MM.1S (cell line): ENCODE data around the gene SLC46A3.
A peak's percentile ranks its signal among the peaks of the same experiment; 100 is the strongest.

Experiments used
- DNase-seq: peaks from one replicate; pipeline ENCODE4 v3.0.0-alpha.2; 2015
- H2AFZ ChIP-seq: fragments of 300-600 bp; sonication (generic); 2 replicates; pipeline ENCODE4 v1.6.0; 2016; ENCODE audit warnings: antibody characterized with exemption, low read length
- H3F3A ChIP-seq: fragments of 300-600 bp; sonication (generic); 2 replicates; pipeline ENCODE4 v1.6.1; 2016; ENCODE audit warnings: mild to moderate bottlenecking, antibody characterized with exemption, low read length, moderate library complexity, mixed read lengths; ENCODE audit not compliant: insufficient read depth
- H3K27ac ChIP-seq: fragments of 300-600 bp; sonication (generic); 2 replicates; pipeline ENCODE4 v1.5.1; 2016; ENCODE audit warnings: mild to moderate bottlenecking, low read length
- H3K27me3 ChIP-seq: fragments of 300-600 bp; sonication (generic); replicated peaks from 2 replicates; pipeline ENCODE4 v1.6.0; 2016; ENCODE audit warnings: low read length; ENCODE audit not compliant: insufficient read depth
- H3K36me3 ChIP-seq: fragments of 300-600 bp; sonication (generic); replicated peaks from 2 replicates; pipeline ENCODE4 v1.6.1; 2016; ENCODE audit warnings: mild to moderate bottlenecking, low read length, mixed read lengths; ENCODE audit not compliant: insufficient read depth
- H3K4me1 ChIP-seq: fragments of 300-600 bp; sonication (generic); 2 replicates; pipeline ENCODE4 v1.6.1; 2016; ENCODE audit warnings: low read length, mixed read lengths
- H3K4me2 ChIP-seq: fragments of 300-600 bp; sonication (generic); 2 replicates; pipeline ENCODE4 v1.6.0; 2016; ENCODE audit warnings: low read depth, low read length
- H3K4me3 ChIP-seq: fragments of 300-600 bp; sonication (generic); 2 replicates; pipeline ENCODE4 v1.5.1; 2016; ENCODE audit warnings: low read length, mixed read lengths
- H3K79me2 ChIP-seq: fragments of 300-600 bp; sonication (generic); 2 replicates; pipeline ENCODE4 v1.6.1; 2016; ENCODE audit warnings: mixed run types, low read length, mixed read lengths
- H3K9ac ChIP-seq: fragments of 300-600 bp; sonication (generic); 2 replicates; pipeline ENCODE4 v1.6.1; 2016; ENCODE audit warnings: low read length, mixed read lengths
- H3K9me2 ChIP-seq: fragments of 300-600 bp; sonication (generic); replicated peaks from 2 replicates; pipeline ENCODE4 v1.6.1; 2016; ENCODE audit warnings: mild to moderate bottlenecking, low read length, mixed read lengths; ENCODE audit not compliant: insufficient read depth
- H3K9me3 ChIP-seq: fragments of 300-600 bp; sonication (generic); replicated peaks from 2 replicates; pipeline ENCODE4 v1.6.1; 2016; ENCODE audit warnings: mild to moderate bottlenecking, low read length, mixed read lengths; ENCODE audit not compliant: insufficient read depth
- H4K20me1 ChIP-seq: fragments of 300-600 bp; sonication (generic); 2 replicates; pipeline ENCODE4 v1.6.1; 2016; ENCODE audit warnings: mild to moderate bottlenecking, low read length, moderate library complexity, mixed read lengths; ENCODE audit not compliant: insufficient read depth
- EZH2 ChIP-seq: fragments of 300-600 bp; sonication (generic); optimal IDR thresholded peaks from 2 replicates; pipeline ENCODE3; 2017; ENCODE audit warnings: low read depth, mild to moderate bottlenecking, antibody characterized with exemption, low read length, mixed read lengths
- EZH2phosphoT487 ChIP-seq: fragments of 300-600 bp; sonication (generic); IDR thresholded peaks from 2 replicates; pipeline ENCODE4 v1.6.1; 2018; ENCODE audit warnings: antibody characterized with exemption, low read length
- TF ChIP-seq, protein P1 (sequence below): fragments of 300-600 bp; sonication (generic); IDR thresholded peaks from 2 replicates; pipeline ENCODE4 v1.5.1; 2016; ENCODE audit warnings: antibody characterized with exemption, low read length, mixed read lengths

SLC46A3 gene

DNA sequence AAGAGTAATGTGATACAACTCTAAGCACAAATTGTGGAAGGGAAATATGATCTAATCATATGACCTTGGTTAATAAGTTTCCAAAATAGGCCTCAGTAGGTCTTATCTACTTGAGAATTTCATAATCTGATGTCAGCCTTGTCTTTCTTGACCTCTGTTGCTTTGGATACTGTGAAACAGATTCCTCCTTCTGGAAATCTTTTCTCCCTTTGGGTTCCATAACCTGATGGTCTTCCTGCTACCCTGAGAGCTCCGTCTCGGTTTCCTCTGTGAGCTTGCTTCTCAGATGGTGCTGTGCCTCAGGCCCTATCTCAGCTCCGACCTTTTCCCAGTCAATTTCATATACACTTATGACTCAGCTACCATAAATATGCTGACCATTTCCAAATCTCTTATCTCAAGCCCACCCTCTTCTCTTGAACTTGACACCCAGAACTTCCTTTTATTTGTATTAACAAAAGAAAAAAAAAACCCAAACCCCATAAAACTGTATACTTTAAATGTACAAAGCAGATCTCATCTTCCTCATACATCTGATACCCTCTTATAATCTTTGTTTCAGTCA, 6.4 kb upstream of the SLC46A3 start:
- no peak overlapping the region for H3K9ac ChIP-seq
- no peaks in the 10 kb centered on the region for H3K27me3 ChIP-seq
- no peak overlapping the region for H3K27ac ChIP-seq
- no peaks in the 10 kb centered on the region for H3K9me3 ChIP-seq
- H3K79me2 ChIP-seq: no peaks in the 10 kb centered on the region
- H3K4me1 ChIP-seq: no peaks in the 10 kb centered on the region
- H3F3A ChIP-seq: no peaks in the 10 kb centered on the region
- H4K20me1 ChIP-seq: no peaks in the 10 kb centered on the region
- no peaks in the 10 kb centered on the region for H3K9me2 ChIP-seq
- H3K4me2 ChIP-seq: no peak overlapping the region
- TF ChIP-seq, protein P1, sequence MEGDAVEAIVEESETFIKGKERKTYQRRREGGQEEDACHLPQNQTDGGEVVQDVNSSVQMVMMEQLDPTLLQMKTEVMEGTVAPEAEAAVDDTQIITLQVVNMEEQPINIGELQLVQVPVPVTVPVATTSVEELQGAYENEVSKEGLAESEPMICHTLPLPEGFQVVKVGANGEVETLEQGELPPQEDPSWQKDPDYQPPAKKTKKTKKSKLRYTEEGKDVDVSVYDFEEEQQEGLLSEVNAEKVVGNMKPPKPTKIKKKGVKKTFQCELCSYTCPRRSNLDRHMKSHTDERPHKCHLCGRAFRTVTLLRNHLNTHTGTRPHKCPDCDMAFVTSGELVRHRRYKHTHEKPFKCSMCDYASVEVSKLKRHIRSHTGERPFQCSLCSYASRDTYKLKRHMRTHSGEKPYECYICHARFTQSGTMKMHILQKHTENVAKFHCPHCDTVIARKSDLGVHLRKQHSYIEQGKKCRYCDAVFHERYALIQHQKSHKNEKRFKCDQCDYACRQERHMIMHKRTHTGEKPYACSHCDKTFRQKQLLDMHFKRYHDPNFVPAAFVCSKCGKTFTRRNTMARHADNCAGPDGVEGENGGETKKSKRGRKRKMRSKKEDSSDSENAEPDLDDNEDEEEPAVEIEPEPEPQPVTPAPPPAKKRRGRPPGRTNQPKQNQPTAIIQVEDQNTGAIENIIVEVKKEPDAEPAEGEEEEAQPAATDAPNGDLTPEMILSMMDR: no peak
- TF ChIP-seq EZH2: no peak
- TF ChIP-seq EZH2phosphoT487: no peak
- no peak for DNase-seq
- no peak overlapping the region for H3K4me3 ChIP-seq
- no peaks in the 10 kb centered on the region for H3K36me3 ChIP-seq
- H2AFZ ChIP-seq: no peak overlapping the region

DNA sequence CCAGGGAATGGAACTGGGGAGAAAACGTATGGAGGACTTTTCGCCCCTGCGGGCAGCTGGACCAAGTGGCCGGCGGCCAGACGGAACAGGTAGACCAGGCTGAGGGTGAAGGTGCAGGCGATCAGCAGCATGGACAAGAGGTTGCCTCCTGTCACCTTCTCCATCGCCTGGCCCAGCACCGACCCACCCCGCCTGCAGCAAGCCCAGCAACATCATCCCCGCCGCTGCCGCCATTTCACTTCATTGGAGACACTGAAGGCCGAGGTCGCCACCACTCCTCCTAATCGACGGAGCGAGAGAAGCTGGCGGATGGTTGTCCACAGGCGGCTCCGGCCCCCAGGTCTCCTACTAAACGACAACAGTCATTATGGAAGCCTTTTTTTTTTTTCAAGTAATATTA, 5.0 kb upstream of the SLC46A3 start:
- Histone ChIP-seq H3K27me3 (no peaks in the 10 kb centered on the region), H3F3A (no peaks in the 10 kb centered on the region), H4K20me1 (no peaks in the 10 kb centered on the region), H3K4me1 (no peaks in the 10 kb centered on the region; the same call in 1 of the 2 replicates), H3K36me3 (no peaks in the 10 kb centered on the region), H3K4me3 (no peak overlapping the region), H3K9ac (no peak overlapping the region), H2AFZ (no peak overlapping the region), H3K79me2 (no peaks in the 10 kb centered on the region), H3K9me3 (no peaks in the 10 kb centered on the region), H3K27ac (no peak overlapping the region), H3K9me2 (no peaks in the 10 kb centered on the region), H3K4me2 (no peak overlapping the region)
- TF ChIP-seq, protein P1: no peak
- TF ChIP-seq EZH2phosphoT487: no peak
- no peak for TF ChIP-seq EZH2
- DNase-seq: no peak

DNA sequence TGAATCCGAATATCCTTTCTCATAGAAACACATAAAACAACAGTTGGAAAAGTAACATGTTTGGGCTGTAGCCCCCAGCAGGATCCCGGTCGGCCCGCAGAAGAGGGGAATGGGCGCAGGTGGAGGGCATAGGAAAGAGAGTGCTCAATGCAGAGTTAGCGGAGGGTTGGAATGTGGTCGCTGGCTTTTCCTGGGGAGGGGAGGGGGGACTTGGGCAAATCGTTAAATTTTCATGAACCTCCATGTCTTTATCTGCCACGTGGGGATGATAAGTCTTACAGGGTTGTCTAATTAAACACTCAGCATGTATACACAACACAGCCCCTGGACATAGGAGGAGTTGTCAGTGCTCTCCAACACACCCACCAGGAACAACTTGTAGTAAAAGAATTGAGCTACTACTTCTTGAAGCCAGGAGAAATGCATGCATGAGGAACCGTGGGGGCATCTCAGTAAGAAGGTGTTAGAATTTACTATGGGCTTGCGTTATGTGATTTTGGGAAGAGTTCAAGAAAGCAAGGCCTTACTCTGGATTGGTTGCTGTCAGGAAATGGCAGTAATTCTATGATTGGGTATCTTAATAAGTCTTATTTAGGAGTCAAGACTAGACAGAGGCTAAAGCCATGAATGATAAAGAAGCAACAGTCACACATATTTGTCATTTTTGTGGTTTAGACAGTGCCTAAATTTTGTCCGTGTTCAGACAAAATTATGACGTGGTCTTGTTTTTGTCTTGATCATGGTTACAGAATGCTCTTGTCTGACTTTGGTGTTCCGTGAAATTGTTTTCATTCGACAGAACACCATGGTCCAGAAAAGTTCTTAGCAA, 671 bp upstream of the SLC46A3 start:
- peak overlapping the region; percentile 66 for H3K4me3 ChIP-seq
- H3K4me1 ChIP-seq: no peaks in the 10 kb centered on the region; the same call in 1 of the 2 replicates
- H3K79me2 ChIP-seq: no peaks in the 10 kb centered on the region
- H2AFZ ChIP-seq: peak overlapping the region; percentile 93
- no peaks in the 10 kb centered on the region for H3K9me2 ChIP-seq
- DNase-seq: no peak
- TF ChIP-seq, protein P1: no peak
- no peak for TF ChIP-seq EZH2
- TF ChIP-seq EZH2phosphoT487: no peak
- H3K4me2 ChIP-seq: peak overlapping the region; percentile 65; the same call in 1 of the 2 replicates
- H3K9me3 ChIP-seq: no peaks in the 10 kb centered on the region
- no peaks in the 10 kb centered on the region for H3K27me3 ChIP-seq
- H3F3A ChIP-seq: no peaks in the 10 kb centered on the region
- no peaks in the 10 kb centered on the region for H4K20me1 ChIP-seq
- no peak overlapping the region for H3K9ac ChIP-seq
- H3K27ac ChIP-seq: no peak overlapping the region
- no peaks in the 10 kb centered on the region for H3K36me3 ChIP-seq
